ACC112 (cell line): ENCODE measurements around the gene FSIP1.

Source experiments
- H2AFZ ChIP-seq: fragments of 200-600 bp; sonication (generic); one replicate; pipeline ENCODE4 v1.6.0; 2017; ENCODE audit warnings: antibody characterized with exemption, low read length; ENCODE audit not compliant: unreplicated experiment
- H3K27ac ChIP-seq: fragments of 200-600 bp; sonication (generic); 2 replicates; pipeline ENCODE4 v1.5.1; 2014; ENCODE audit warnings: low read depth, mild to moderate bottlenecking, antibody characterized with exemption, low read length, moderate library complexity
- H3K27me3 ChIP-seq: fragments of 200-600 bp; sonication (generic); 2 replicates; pipeline ENCODE4 v1.6.1; 2014; ENCODE audit warnings: mild to moderate bottlenecking, antibody characterized with exemption, low read length, moderate library complexity, mixed read lengths; ENCODE audit not compliant: insufficient read depth
- H3K36me3 ChIP-seq: fragments of 200-600 bp; sonication (generic); 2 replicates; pipeline ENCODE4 v1.6.1; 2016; ENCODE audit warnings: mild to moderate bottlenecking, antibody characterized with exemption, low read length, moderate library complexity, mixed read lengths; ENCODE audit not compliant: insufficient read depth
- H3K4me1 ChIP-seq: fragments of 200-600 bp; sonication (generic); one replicate; pipeline ENCODE4 v1.6.1; 2016; ENCODE audit warnings: low read length, mixed read lengths; ENCODE audit not compliant: insufficient read depth, unreplicated experiment, control insufficient read depth
- H3K4me3 ChIP-seq: fragments of 200-600 bp; sonication (generic); 2 replicates; pipeline ENCODE4 v1.5.1; 2014; ENCODE audit warnings: mild to moderate bottlenecking, low read depth, low read length
- H3K79me2 ChIP-seq: fragments of 200-600 bp; sonication (generic); one replicate; pipeline ENCODE4 v1.6.0; 2016; ENCODE audit warnings: low read length; ENCODE audit not compliant: control insufficient read depth, unreplicated experiment, insufficient read depth

Gene FSIP1

DNA sequence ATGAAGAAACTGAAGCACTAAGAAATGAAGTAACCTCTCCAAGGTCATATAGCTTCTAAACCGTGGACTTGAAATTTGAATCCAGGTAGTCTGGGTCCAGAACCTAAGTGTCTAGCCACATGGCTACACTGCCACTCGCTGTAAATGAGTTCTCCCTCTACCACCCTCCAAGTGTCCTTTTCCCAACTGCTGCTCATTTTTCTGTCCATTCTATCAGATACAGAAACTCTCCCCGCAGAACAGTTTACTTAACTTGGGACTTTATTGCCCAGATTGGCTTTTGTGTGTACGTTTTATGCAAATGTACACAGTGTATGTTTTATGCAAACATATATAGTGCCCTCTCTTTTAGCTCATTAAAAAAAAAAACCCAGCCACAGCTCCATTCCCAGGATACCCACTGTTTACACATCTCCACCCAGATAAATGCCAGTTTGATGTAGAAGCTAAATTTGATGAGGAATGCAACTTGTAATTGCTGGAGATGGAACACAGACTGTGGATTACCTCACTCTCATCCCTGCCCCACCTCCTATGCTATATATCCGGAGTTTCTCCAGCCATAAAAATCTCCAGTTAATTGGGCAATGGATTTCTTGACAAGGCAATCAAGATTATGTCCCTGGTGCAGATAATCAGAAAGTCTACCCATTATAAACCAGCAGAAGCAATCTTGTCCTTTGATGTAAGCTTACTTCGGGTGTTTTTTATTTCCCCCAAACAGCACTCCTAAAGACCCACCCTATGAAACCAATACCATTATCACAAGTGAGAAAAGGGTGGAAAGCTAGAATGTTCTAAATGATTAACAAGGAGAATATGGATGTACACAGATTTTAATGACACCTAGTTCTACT is 159.8 kb downstream of the FSIP1 start:
- peaks cover 27% of the 10 kb centered on the region for H3K4me1 ChIP-seq
- H3K27ac ChIP-seq = no peak overlapping the region
- H3K79me2 ChIP-seq = no peaks in the 10 kb centered on the region
- no peaks in the 10 kb centered on the region for H3K36me3 ChIP-seq
- no peak overlapping the region for H3K4me3 ChIP-seq
- H2AFZ ChIP-seq = no peak overlapping the region
- no peaks in the 10 kb centered on the region for H3K27me3 ChIP-seq

DNA sequence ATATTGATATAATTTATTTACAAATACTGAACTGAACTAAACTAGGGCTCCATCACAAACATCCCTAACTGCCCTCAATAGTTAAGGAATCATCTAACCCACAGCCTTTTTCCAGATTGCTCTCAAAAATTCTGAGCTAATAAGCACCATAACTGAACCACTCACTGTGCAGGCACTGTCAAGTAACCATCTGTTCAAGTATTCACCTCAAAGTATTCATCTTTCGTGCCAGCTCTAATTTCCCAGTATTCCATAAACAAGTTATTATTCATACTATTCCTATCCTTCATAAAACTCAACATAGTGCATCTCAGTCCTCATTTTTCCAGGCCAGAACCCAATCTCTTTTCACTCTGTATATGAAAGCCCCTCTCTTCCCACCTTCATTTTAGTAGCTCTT is 160.7 kb downstream of the FSIP1 start:
- H3K4me3 ChIP-seq = no peak overlapping the region
- H2AFZ ChIP-seq = no peak overlapping the region
- no peak overlapping the region for H3K27ac ChIP-seq
- no peaks in the 10 kb centered on the region for H3K36me3 ChIP-seq
- peaks cover 27% of the 10 kb centered on the region for H3K4me1 ChIP-seq
- H3K27me3 ChIP-seq = no peaks in the 10 kb centered on the region
- no peaks in the 10 kb centered on the region for H3K79me2 ChIP-seq

DNA sequence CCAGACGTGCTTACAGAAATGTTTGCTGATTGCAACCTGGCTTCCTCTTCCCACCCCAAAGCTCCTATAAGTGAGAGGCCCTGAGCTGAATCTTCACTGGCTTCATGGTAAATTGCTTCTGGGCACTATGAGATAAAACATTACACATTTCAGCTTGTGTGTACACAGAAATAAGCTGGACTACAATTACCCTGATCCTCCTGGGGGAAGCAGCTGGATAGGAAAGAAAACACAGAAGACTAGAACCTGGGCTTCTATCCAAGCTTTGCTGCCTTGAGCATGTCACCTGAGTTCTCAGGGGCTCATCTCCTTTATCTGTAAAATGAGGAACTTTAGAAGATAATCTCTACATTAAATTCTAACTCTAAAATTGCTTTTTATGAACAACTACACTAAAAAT is 161.4 kb downstream of the FSIP1 start:
- Histone ChIP-seq H2AFZ (no peak overlapping the region), H3K79me2 (no peaks in the 10 kb centered on the region), H3K27me3 (no peaks in the 10 kb centered on the region), H3K36me3 (no peaks in the 10 kb centered on the region), H3K27ac (no peak overlapping the region), H3K4me3 (no peak overlapping the region), H3K4me1 (peaks cover 25% of the 10 kb centered on the region)

DNA sequence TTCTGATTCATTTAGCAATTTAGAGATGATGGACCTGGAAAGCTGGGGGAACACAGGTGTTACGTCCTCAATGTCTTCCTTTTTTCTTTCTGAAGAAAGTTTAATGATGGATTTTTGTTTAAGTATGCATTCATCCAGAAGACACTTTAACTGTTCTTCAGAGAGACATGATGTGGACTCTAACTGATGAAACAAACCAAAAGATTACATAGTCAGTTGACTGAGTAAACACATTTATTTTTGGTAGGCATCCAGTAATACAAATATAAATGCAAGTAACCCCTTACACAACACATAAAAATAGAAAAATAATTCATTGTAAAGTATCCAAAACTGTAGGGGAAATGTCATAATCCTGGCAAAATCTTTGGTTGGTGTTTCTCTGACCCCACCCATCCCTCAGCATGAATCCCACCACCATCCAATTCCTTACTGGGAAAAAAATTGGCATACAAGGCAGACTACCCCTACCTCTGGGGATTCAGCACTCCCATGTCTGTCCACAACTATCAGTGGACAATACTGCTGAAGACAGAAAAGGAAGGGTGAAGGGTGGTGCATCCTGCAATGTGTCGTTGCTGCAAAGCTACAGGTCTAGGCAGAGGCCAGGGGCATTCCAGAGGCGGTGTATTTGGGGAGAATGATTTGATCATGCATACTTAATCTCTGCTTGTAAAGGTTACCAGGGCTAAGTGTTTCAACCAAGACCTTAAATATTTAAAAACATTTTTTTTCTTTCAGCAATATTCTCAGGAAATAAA is 164.4 kb downstream of the FSIP1 start:
- H3K4me1 ChIP-seq = no peaks in the 10 kb centered on the region
- H3K79me2 ChIP-seq = no peaks in the 10 kb centered on the region
- H3K4me3 ChIP-seq = no peak overlapping the region
- H3K27ac ChIP-seq = no peak overlapping the region
- H2AFZ ChIP-seq = no peak overlapping the region
- H3K36me3 ChIP-seq = peaks cover 7% of the 10 kb centered on the region; the same call in 1 of the 2 replicates
- no peaks in the 10 kb centered on the region for H3K27me3 ChIP-seq

DNA sequence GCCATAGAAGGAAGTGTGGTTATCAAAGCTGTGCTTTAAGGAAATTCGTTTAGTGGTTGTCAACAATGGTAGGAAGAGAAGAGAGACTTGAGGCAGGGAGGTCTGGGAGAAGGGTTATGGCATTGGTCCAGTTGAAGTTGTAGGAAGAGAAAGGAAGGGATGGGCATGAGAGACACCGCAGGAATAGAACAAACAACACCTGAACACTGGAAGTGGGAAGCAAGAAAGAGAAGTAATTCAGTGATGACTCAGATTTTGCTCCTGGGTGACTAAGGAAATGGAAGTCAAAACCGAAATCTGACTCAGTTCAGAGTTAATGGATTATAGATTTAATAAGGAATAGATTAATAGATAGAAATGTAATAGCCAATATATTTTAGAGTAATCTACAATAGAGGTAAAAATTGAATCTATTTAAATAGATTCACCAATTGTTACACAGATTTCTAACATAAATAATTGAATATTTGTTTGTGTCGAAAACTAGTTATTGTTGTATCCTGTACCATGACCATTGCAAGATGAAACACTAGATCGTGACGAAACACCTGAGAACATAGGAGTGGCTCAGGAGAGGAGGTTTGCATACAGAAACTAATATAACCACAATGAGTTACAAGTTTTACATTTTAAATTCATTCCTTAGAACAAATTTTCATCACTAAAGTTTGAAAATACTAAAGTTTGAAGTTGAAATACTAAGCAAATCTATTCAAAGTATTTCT is 165.7 kb downstream of the FSIP1 start:
- Histone ChIP-seq H3K27me3 (no peaks in the 10 kb centered on the region), H3K36me3 (peaks cover 9% of the 10 kb centered on the region; the same call in 1 of the 2 replicates), H3K4me1 (no peaks in the 10 kb centered on the region), H3K79me2 (no peaks in the 10 kb centered on the region), H3K4me3 (no peak overlapping the region), H3K27ac (no peak overlapping the region), H2AFZ (no peak overlapping the region)

DNA sequence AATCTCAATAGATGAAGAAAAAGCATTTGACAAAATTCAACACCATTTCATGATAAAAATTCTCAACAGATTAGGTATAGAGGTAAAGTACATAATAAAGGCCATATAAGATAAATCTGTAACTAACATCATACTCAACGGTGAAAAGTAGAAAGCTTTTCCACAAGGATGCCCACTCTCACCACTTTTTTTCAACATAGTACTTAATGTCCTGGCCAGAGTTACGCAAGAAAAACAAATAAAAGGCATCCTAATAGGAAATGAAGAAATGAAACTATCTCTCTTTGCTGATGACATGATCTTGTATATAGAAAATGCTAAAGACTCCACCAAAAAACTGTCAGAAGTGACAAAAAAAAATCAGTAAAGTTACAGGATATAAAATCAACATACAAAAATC is 168.8 kb downstream of the FSIP1 start:
- H3K36me3 ChIP-seq = peaks cover 9% of the 10 kb centered on the region; the same call in 1 of the 2 replicates
- no peaks in the 10 kb centered on the region for H3K27me3 ChIP-seq
- no peak overlapping the region for H3K4me3 ChIP-seq
- no peak overlapping the region for H3K27ac ChIP-seq
- no peaks in the 10 kb centered on the region for H3K79me2 ChIP-seq
- H3K4me1 ChIP-seq = no peaks in the 10 kb centered on the region
- H2AFZ ChIP-seq = no peak overlapping the region

DNA sequence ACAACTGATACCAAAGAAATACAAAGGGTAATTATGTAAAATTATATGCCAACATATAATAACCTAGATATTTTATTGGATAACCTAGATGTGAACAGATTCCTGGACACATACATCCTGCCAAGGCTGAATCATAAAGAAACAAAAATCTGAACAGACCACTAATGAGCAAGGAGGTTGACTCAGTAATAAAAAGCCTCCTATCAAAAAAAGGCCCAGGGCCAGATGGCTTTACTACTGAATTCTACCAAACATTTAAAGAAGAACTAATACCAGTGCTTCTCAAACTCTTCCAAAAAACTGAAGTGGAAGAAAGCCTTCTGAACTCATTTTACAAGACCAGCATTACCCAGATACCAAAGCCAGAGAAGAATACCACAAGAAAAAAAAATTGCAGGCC is 169.4 kb downstream of the FSIP1 start:
- H2AFZ ChIP-seq = no peak overlapping the region
- H3K79me2 ChIP-seq = no peaks in the 10 kb centered on the region
- no peak overlapping the region for H3K4me3 ChIP-seq
- no peaks in the 10 kb centered on the region for H3K27me3 ChIP-seq
- no peak overlapping the region for H3K27ac ChIP-seq
- H3K36me3 ChIP-seq = peaks cover 9% of the 10 kb centered on the region; the same call in 1 of the 2 replicates
- H3K4me1 ChIP-seq = no peaks in the 10 kb centered on the region

DNA sequence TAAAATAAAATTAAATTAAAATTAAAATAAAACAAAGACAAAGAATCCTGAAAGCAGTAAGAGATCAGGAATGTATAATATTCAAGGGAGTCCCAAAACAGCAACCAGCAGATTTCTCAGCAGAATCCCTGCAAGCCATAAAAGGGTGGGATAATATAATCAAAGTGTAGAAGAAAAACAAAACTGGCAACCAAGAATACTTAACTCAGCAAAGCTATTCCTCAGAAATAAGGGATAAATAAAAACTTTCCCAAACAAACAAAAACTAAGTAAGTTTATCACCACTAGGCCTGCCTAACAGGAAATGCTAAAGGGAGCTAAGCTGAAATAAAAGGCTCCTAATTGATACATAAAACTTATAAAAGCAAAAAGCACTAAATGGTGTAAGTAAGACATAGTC is 172.0 kb downstream of the FSIP1 start:
- Histone ChIP-seq H2AFZ (no peak overlapping the region), H3K27ac (no peak overlapping the region), H3K27me3 (no peaks in the 10 kb centered on the region), H3K36me3 (peaks cover 9% of the 10 kb centered on the region; the same call in 1 of the 2 replicates), H3K4me1 (no peaks in the 10 kb centered on the region), H3K4me3 (no peak overlapping the region), H3K79me2 (no peaks in the 10 kb centered on the region)

DNA sequence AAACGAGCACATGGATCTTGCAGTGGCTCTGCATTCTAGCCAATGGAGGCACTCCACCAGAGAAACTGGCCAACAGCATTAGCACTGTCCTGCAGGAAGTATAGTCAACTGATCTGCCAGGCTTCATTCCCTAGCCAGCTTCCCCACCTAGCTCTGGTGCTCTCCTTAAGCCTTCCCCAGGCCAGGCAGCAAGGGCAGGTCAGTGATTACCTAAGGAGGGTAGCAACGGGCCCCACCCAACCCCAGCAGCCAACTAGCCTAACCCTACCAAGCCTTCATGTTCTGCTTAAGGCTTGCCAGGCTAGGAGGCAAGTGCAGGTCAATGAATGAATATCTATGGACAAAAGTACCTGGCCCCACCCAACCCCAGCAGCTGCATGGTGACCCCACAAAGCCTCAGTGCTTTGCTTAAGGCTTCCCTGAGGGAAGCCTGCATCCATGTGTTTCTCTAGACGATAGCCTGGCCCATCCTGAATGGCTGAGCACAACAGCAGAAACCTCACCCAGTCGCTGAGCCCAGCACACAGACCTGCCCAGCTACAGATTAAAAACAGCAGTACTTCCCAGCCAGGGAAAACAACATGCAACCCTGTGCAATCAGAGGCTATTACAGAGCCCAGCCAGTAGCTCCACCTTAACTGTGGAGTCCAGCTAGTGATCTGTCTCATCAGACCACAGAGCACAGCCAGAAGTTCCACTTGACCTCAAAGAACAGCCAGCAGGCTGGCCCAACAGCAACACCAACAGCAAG is 173.3 kb downstream of the FSIP1 start:
- H3K4me1 ChIP-seq = no peaks in the 10 kb centered on the region
- no peaks in the 10 kb centered on the region for H3K79me2 ChIP-seq
- H3K27ac ChIP-seq = no peak overlapping the region
- no peaks in the 10 kb centered on the region for H3K27me3 ChIP-seq
- H3K36me3 ChIP-seq = peaks cover 9% of the 10 kb centered on the region; the same call in 1 of the 2 replicates
- H2AFZ ChIP-seq = no peak overlapping the region
- H3K4me3 ChIP-seq = no peak overlapping the region
